ENCODE data around the gene PPM1F.
"Not testable (repeated sequence)": the region's sequence is repeated elsewhere in the genome, so short reads cannot be mapped to it uniquely, and the experiment has no call there.

Gene PPM1F

DNA sequence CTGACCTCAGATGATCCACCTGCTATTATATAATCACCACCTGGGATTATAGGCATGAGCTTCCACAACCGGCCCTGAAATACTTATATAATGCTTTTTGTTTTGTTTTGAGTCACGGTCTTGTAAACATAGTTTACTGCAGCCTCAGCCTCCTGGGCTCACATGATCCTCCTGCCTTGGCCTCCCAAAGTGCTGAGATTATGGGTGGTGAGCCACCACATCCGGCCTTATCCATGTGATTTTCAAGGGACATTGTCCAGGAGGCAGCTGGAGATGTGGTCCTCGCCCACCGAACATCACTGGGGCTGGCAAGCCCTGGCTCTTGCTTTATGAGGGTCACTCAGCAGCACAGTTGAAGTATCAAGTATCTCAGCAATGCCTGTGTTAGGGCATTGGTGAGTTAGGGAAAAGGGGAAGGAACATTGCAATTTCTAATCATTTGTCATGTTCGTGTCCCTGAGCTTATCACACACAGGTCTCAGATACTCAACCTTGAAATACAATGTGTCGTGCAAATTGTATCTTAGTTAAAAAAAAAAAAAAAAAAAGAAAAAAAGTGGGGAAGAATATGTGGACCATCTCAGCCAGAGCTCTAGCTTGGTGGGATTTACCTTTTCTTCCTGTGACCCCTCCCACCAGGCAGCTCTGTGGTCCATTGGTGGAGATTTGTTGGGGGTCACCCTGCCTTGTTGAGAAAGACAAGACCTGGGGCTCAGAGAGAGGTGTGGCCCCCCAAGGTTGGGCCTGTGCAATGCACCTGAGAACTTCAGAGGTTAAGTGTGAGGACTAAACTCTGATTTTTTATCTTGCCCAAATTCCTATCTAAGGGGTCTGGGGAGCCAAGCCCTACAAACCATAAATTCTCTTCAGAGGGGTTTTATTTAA, 44.8 kb downstream of the PPM1F start:
- TF ChIP-seq, protein P1, sequence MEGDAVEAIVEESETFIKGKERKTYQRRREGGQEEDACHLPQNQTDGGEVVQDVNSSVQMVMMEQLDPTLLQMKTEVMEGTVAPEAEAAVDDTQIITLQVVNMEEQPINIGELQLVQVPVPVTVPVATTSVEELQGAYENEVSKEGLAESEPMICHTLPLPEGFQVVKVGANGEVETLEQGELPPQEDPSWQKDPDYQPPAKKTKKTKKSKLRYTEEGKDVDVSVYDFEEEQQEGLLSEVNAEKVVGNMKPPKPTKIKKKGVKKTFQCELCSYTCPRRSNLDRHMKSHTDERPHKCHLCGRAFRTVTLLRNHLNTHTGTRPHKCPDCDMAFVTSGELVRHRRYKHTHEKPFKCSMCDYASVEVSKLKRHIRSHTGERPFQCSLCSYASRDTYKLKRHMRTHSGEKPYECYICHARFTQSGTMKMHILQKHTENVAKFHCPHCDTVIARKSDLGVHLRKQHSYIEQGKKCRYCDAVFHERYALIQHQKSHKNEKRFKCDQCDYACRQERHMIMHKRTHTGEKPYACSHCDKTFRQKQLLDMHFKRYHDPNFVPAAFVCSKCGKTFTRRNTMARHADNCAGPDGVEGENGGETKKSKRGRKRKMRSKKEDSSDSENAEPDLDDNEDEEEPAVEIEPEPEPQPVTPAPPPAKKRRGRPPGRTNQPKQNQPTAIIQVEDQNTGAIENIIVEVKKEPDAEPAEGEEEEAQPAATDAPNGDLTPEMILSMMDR (IDR thresholded peaks at IDR 0.05; ENCODE audit: low read depth, low read length), result no peak
- Histone ChIP-seq H3K4me1 (no peaks in the 10 kb centered on the region), H3K27me3 (no peaks in the 10 kb centered on the region), H3K4me3 (ENCODE audit: low read depth, low read length) (no peak overlapping the region), H3K9me3 (no peaks in the 10 kb centered on the region), H3K36me3 (no peaks in the 10 kb centered on the region)
- DNase-seq, result no peak

DNA sequence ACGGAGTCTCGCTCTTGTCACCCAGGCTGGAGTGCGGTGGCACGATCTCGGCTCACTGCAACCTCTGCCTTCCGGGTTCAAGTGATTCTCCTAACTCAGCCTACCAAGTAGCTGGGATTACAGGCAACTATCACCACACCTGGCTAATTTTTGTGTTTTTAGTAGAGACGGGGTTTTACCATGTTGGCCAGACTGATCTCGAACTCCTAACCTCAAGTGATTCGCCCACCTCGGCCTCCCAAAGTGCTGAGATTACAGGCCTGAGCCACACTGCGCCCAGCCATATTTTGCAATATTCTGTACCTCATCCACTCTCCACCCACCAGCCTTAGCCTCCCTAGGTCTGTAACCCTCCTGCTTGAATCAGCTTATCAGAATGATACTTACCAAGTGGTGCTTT, 47.4 kb downstream of the PPM1F start:
- H3K4me1 ChIP-seq; H3K9me3 ChIP-seq; DNase-seq; H3K27me3 ChIP-seq; H3K4me3 ChIP-seq (ENCODE audit: low read depth, low read length); H3K36me3 ChIP-seq: not testable (repeated sequence)

DNA sequence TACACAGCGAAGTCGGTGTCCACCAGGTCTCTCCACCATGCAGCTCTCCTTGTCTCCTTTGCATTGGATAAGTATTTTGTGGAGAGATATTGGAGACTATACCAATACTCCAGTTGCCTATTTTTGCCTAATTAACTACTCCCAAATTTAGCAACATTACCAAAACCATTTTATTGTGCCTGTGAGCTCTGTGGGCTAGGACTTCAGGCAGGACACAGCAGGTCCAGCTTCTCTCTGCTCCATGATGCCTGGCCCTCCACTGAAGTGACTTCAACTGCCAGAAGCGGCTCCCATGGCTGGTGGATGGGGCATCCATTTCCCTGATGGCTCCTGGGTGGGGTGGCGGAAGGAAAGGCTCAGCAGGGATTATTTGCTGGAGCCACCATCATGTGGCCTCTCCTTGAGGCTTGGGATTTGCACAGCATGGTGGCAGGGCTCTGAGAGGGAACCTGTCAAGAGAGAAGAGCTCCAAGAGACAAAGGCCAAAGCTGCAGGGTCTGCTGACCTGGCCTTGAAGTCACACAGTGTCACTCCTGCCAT, 48.3 kb downstream of the PPM1F start:
- Histone ChIP-seq H3K9me3 (no peaks in the 10 kb centered on the region), H3K4me1 (no peaks in the 10 kb centered on the region), H3K36me3 (no peaks in the 10 kb centered on the region), H3K4me3 (ENCODE audit: low read depth, low read length) (no peak overlapping the region), H3K27me3 (no peaks in the 10 kb centered on the region)
- TF ChIP-seq, protein P1 (IDR thresholded peaks at IDR 0.05; ENCODE audit: low read depth, low read length), result no peak
- no peak for DNase-seq

DNA sequence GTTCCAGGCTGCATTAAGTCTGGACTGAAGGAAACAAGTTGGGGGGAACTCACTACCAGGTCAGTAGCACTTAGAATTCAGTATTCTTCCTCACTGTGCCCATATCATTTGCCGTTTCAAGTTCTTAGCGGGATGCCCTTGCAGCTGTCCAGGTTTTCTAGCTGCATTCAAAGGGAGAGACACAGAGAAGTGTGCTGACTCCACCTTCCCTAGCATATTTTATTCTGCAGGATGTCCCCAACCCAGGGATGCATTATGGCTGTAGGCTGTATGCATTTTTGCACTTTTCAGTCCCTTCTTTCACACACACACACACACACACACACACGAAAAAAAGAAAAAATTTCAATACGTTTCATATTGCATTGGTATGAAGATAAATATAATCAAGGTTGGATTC, 49.4 kb downstream of the PPM1F start:
- Histone ChIP-seq H3K4me3 (ENCODE audit: low read depth, low read length) (no peak overlapping the region), H3K4me1 (no peaks in the 10 kb centered on the region), H3K27me3 (no peaks in the 10 kb centered on the region), H3K36me3 (no peaks in the 10 kb centered on the region), H3K9me3 (no peaks in the 10 kb centered on the region)
- no peak for DNase-seq
- TF ChIP-seq, protein P1 (IDR thresholded peaks at IDR 0.05; ENCODE audit: low read depth, low read length), result no peak

DNA sequence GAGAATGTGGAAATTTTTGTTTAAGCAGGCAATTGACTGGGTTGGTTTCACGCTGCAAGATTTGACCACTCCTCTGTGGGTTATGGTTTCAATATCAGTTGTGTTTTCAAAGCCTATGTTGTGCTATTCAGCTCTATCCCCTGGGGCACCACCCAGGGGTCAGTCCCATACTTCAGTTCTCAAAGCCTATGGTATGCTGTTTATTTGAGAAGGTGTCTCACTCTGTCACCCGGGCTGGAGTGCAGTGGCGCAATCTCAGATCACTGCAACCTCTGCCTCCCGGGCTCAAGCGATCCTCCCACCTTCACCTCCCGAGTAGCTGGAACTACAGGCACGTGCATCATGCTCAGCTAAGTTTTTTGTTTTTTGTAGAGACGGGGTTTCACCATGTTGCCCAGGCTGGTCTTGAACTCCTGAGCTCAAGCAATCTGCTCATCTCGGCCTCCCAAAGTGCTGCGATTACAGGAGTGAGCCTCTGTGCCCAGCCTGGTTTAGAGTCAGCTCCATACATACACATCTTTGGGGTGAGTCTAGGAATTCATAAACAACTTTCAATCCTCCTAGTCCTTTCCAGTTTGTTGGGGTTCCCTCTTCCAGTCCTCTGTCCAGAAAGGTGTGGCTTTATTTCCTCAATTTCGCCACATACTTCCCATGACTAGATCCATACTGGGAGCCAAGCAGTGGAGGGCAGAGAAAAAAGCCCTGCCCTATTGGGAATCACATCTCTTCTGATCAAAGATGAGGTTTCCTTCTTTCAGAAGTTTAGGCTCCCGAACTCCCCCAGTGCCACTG, 50.2 kb downstream of the PPM1F start:
- TF ChIP-seq, protein P1 (IDR thresholded peaks at IDR 0.05; ENCODE audit: low read depth, low read length), result no peak
- H3K4me1 ChIP-seq, result no peaks in the 10 kb centered on the region

DNA sequence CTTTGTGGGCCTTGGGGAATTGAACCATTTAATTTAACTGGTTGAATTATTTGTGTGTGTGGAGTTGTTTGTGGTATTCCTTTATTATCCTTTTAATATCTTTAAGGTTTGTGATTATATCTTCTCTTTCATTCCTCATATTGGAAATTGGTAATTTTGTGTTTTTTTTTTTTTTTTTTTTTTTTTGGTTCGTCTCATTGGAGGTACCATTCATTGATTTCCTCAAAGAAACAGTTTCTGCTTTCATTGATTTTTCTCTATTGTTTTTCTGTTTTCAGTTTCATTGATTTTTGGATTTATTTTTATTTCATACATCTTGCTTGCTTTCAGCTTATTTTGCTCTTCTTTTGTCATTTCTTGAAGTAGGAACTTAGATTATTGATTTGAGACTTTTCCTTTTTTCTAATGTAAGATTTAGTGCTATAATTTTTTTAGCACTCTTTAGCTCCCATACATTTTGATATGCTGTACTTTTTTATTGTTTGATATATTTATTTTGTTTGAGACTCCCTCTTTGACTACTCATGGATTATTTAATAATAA, 54.2 kb downstream of the PPM1F start:
- no peaks in the 10 kb centered on the region for H3K36me3 ChIP-seq
- H3K27me3 ChIP-seq, result no peaks in the 10 kb centered on the region
- no peaks in the 10 kb centered on the region for H3K9me3 ChIP-seq
- H3K4me1 ChIP-seq, result no peaks in the 10 kb centered on the region
- H3K4me3 ChIP-seq (ENCODE audit: low read depth, low read length), result no peak overlapping the region
- DNase-seq, result no peak
- TF ChIP-seq, protein P1 (IDR thresholded peaks at IDR 0.05; ENCODE audit: low read depth, low read length), result no peak

More for the DNA sequence above, 50.2 kb downstream of the PPM1F start:
- Histone ChIP-seq H3K4me3 (ENCODE audit: low read depth, low read length) (no peak overlapping the region), H3K36me3 (no peaks in the 10 kb centered on the region), H3K9me3 (no peaks in the 10 kb centered on the region), H3K27me3 (no peaks in the 10 kb centered on the region)
- no peak for DNase-seq

Measured in BE2C (cell line).